DLD1 (cell line): ENCODE data around the gene PLPP7.
"Not testable (repeated sequence)": the region's sequence is repeated elsewhere in the genome, so short reads cannot be mapped to it uniquely, and the experiment has no call there.

Experiments used
- in situ Hi-C: cut with HindIII; loops from 2 replicates; pipeline ENCODE4 v1.10.0; 2017; ENCODE audit warnings: low sequenced_read_pairs

Gene PLPP7

GRCh38 chr9:131289301-131290035 is at the start of gene PLPP7:
PLPP7 (plus strand) TSS chr9:131289723; CDS start chr9:131289998, 275 bp downstream.
- in situ Hi-C loops: no loop called here

GRCh38 chr9:131240047-131240921 is 49.2 kb upstream of the PLPP7 start:
- in situ Hi-C loops: no loop called here

DNA sequence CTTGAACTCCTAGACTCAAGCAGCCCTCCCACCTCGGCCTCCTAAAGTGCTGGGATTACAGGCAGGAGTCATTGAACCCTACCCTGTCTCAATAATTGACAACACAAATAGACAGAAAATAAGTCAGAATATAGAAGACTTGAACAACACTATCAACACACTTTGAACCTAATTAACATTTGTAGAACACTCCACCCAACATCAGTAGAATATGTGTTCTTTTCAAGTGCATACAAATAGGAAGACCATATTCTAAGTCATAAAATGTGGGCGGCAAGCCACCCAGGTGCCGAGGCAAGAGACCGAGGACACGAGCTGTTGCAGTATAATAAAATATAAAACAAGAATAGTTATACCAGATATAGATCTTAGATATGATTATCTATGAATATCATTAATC is 45.2 kb upstream of the PLPP7 start:
- in situ Hi-C loops: not testable (repeated sequence)

- in situ Hi-C loops: no loop called here
Measured at GRCh38 chr9:131246618-131247017, 42.9 kb upstream of the PLPP7 start.

GRCh38 chr9:131252120-131252519 is 37.4 kb upstream of the PLPP7 start:
- in situ Hi-C loops: no loop called here

DNA sequence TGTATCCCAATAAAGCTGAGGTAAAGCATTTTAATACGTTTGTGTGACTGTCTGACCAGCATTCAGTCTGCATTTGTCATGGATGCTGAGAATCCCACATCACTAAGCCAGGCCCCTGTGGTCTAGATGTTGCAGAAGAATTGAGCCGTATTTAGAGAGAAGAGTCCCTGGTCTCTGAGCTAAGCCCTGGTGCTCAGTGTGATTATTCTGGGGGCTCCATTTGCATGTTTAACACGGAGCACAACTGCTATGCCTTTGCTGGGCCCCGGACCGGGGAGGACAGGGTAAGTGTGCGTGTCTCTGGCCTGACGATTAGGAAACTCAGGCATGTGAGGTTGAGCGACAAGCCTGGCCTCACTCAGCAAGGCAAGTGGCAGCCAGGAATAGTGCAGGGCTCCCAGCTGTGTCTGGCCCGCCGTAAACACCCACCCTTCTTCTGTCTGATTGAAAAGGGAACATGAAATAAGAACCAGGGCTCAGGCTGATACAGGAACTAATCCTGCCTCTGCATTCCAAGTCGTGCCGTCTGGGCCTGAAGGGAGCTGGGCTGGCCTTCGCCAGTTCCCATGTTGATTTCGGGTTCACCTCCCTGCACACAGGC is 35.5 kb upstream of the PLPP7 start:
- in situ Hi-C loops: no loop called here

DNA sequence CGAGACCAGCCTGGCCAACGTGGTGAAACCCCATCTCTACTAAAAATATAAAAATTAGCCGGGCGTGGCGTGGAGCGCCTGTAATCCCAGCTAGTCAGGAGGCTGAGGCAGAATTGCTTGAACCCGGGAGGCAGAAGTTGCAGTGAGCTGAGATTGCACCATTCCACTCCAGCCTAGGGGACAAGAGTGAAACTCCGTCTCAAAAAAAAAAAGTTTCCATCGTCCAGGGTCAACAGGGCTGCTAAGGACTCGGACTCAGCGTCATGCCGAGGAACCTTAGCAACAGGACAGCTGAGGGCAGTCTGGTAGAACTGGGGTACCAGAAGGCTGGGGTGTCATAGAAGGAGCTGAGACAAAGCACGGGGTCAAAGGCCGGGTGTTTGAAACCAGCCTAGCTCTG is 34.9 kb upstream of the PLPP7 start:
- in situ Hi-C loops: no loop called here

DNA sequence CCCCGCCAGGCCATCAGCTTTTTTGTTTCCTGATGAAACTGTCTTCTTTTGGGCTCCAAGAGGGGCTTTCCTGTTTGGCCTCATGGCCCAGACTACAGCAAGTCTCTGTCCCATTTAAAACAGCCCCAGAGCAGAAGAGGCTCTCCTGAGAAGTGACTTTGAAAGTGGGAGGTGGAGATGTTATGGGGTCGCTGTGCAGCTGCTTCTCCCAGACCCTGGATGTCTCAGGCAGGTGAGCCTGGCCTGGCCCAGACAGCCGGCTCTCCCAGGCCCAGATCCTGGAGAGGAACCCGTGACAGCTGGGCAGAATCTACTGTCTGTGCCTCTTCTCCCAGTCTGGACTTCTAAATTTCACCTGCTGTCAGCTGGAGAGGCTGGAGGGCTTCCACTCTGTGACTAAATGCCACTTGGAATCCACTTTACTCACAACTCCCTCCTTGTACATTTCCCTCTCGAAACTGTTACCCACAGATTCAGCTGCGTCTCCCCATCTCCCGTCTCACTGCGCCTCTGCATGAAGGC is 33.8 kb upstream of the PLPP7 start:
- in situ Hi-C loops: no loop called here

DNA sequence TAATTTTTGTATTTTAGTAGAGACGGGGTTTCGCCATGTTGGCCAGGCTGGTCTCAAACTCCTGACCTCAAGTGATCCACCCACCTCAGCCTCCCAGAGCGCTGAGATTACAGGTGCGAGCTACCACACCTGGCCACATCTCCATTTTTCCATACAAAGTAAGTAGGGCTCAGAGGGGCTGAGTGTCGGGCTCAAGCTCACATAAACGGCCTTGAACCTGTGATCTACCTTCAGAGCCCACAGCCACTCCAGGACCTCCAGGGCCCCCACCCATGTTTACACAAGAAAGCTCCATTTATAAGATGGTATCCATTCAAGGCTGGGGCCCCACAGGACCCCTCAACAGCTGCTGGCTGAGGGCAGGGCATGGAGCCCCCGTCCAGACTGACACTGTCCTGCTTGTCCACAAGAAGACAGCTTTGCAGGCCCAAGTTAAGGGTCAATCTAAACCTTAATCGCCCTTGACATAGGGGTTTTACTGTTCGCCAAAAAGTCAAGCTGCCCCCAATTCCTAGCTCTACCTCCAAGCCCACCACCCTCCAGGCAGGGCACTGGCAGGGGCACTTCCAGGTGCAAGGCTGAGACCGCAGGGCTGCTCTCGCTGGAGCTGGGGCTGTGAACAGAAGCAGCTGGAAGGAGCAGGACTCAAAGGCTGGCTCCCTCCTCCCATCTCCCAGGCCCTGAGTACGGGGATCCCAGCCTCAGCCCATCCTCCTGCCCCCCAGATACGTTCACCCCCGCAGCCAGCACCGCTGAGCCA is 32.1 kb upstream of the PLPP7 start:
- in situ Hi-C loops: no loop called here

DNA sequence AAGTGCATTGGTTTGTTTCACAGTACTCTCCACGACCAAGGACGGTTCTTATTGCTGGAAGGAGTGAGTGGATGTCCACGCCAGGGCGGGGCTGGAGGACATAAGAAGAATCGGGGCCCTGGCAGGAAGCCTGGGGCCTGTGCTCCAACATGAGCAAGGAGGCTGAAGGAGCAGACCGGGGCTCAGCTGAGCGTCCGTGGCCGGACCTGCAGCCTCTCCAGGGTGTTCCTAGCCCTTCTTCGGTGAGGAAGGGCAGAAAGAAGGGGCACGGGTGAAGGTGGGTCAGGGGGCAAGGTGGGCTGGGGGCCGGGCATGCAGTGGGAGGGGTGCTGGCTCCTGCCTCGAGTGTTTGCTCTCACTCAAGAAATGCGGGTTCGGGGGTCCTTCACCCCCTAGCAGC is 31.3 kb upstream of the PLPP7 start:
- in situ Hi-C loops: no loop called here

GRCh38 chr9:131258698-131259431 is 30.7 kb upstream of the PLPP7 start:
- in situ Hi-C loops: no loop called here

- in situ Hi-C loops: no loop called here
Measured at GRCh38 chr9:131259432-131259898, 30.1 kb upstream of the PLPP7 start.

DNA sequence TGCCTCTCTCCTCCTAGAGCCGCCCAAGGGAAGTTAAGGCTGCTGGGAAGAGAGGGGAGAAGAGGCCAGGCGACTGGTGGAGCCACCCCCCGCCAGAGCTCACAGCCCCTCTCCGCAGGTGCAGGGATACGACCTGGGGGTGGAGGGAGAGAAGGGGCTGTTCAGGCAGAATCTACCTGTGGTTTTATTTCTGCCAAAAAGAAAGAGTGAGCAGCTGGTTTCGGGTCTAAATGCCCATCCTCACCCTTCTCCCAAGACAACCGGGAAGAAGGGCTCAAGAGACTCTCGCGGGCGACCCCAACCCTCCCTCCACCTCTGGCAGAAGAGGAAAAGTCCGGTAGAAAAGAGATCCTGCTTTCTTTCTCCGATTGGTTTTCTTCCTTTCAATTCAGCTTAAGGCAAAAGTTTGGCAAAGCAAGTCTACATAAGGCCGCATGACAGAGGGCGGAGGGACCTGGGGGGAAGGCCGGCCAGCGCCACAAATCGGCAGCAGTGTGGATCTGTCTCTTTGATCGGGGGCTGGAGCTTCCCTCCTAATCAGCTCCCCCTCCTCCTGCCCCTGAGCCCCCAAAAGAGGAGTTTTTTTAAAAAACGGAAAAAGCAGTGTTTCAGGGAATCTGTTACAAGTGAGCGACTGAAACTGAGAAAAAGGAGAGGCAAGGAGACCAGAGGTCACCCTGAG is 29.5 kb upstream of the PLPP7 start:
- in situ Hi-C loops: no loop called here

DNA sequence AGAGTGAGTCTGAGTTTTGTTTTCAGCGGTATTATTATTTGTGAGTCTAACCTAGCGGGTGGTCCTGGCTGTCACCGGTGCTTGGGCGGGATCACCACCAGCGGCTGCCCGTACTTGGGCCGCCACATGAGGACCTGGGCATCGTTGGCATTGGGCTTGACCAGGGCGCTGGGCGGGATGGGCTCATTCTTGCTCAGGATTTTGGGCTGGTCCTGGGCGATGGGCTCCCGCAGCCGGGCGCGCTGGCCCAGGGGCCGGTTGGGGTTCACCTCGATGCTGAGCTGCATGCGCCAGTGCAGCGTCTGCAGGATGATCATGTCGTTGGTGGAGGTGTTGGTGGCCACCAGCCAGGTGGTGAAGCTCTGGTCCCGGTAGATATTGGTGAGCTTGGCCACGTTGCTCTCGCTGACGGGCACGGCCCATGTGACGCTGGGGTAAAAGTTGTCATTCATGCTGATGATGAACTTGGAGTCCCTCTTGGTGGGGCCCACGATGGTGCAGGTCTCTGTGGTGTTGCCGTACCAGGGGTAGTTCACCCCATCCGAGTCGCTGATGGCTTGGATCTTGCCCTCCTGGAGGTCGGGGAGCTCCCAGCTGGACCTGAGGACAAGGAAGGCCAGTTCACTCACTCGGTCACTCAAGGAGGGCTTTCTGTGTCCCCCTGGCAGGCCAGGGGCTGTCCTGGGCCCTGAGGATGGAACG is 28.6 kb upstream of the PLPP7 start:
- in situ Hi-C loops: no loop called here

- in situ Hi-C loops: no loop called here
Measured at GRCh38 chr9:131262327-131263032, 27.0 kb upstream of the PLPP7 start.

GRCh38 chr9:131263033-131263343 is 26.5 kb upstream of the PLPP7 start:
- in situ Hi-C loops: not testable (repeated sequence)

GRCh38 chr9:131263701-131264100 is 25.8 kb upstream of the PLPP7 start:
- in situ Hi-C loops: no loop called here

- in situ Hi-C loops: no loop called here
Measured at GRCh38 chr9:131264231-131264630, 25.3 kb upstream of the PLPP7 start.
